ENCODE measurements around the gene ENO3.
"Not testable (repeated sequence)": the region's sequence is repeated elsewhere in the genome, so short reads cannot be mapped to it uniquely, and the experiment has no call there.

ENO3 gene

GRCh38 chr17:4926577-4927335 lies 24.2 kb upstream of the ENO3 start:
- H3K14ac ChIP-seq (ENCODE audit: low read length in 2 of 2); H3K27me3 ChIP-seq (ENCODE audit: control insufficient read depth in 1 of 2, insufficient read depth in 1 of 2, low read length in 2 of 2); H2AFZ ChIP-seq (ENCODE audit: low read depth, low read length); H2BK15ac ChIP-seq (ENCODE audit: low read depth, poor library complexity, severe bottlenecking); H2AK5ac ChIP-seq (ENCODE audit: low read length, severe bottlenecking); H3K4ac ChIP-seq (ENCODE audit: low read depth in 1 of 2, low read length in 2 of 2); H4K8ac ChIP-seq (ENCODE audit: low read length); H3K18ac ChIP-seq (ENCODE audit: low read depth in 1 of 2, low read length in 2 of 2); H3K4me1 ChIP-seq (ENCODE audit: control insufficient read depth, insufficient read depth, low read depth, low read length); H2BK12ac ChIP-seq (ENCODE audit: low read length in 2 of 2); H3K9me3 ChIP-seq (ENCODE audit: control insufficient read depth, low read length); H3K4me2 ChIP-seq (ENCODE audit: low read length, poor library complexity, severe bottlenecking); H3K23ac ChIP-seq (ENCODE audit: low read length in 2 of 2); H3K27ac ChIP-seq (ENCODE audit: low read length, poor library complexity, severe bottlenecking); H3K4me3 ChIP-seq (ENCODE audit: insufficient read depth in 1 of 2, low read depth in 1 of 2, low read length in 2 of 2); H2BK120ac ChIP-seq (ENCODE audit: low read depth, low read length); H4K91ac ChIP-seq (ENCODE audit: low read length); H3K79me1 ChIP-seq (replicated peaks; ENCODE audit: low read length, poor library complexity, severe bottlenecking); DNase-seq; H3K9ac ChIP-seq (ENCODE audit: low read length); H2BK5ac ChIP-seq (ENCODE audit: low read depth, low read length, poor library complexity, severe bottlenecking): not testable (repeated sequence)
- WGBS = 92% methylated on average over 24 of the region's 24 CpGs
- peaks cover 5 to 11% of the 10 kb centered on the region in 2 experiments for H3K36me3 ChIP-seq (ENCODE audit: control insufficient read depth in 1 of 2, insufficient read depth in 2 of 2, low read depth in 1 of 2, low read length in 2 of 2)

GRCh38 chr17:4928881-4929280 lies 22.0 kb upstream of the ENO3 start:
- Histone ChIP-seq H3K18ac (ENCODE audit: low read depth in 1 of 2, low read length in 2 of 2) (no peak overlapping the region), H2BK12ac (ENCODE audit: low read length in 2 of 2) (no peak overlapping the region), H3K79me1 (replicated peaks; ENCODE audit: low read length, poor library complexity, severe bottlenecking) (peaks cover 6% of the 10 kb centered on the region), H2BK15ac (ENCODE audit: low read depth, poor library complexity, severe bottlenecking) (no peak overlapping the region), H3K4me3 (ENCODE audit: insufficient read depth in 1 of 2, low read depth in 1 of 2, low read length in 2 of 2) (no peak overlapping the region), H3K14ac (ENCODE audit: low read length in 2 of 2) (no peak overlapping the region), H3K27me3 (ENCODE audit: control insufficient read depth in 1 of 2, insufficient read depth in 1 of 2, low read length in 2 of 2) (no peaks in the 10 kb centered on the region), H2BK5ac (ENCODE audit: low read depth, low read length, poor library complexity, severe bottlenecking) (no peak overlapping the region), H3K36me3 (ENCODE audit: control insufficient read depth in 1 of 2, insufficient read depth in 2 of 2, low read depth in 1 of 2, low read length in 2 of 2) (peaks cover 11 to 18% of the 10 kb centered on the region in 2 experiments), H2AK5ac (ENCODE audit: low read length, severe bottlenecking) (no peak overlapping the region), H3K23ac (ENCODE audit: low read length in 2 of 2) (no peak overlapping the region), H3K4me2 (ENCODE audit: low read length, poor library complexity, severe bottlenecking) (no peak overlapping the region), H4K91ac (ENCODE audit: low read length) (no peak overlapping the region), H3K4ac (ENCODE audit: low read depth in 1 of 2, low read length in 2 of 2) (no peak overlapping the region), H3K27ac (ENCODE audit: low read length, poor library complexity, severe bottlenecking) (no peak overlapping the region), H2BK120ac (ENCODE audit: low read depth, low read length) (no peak overlapping the region), H3K4me1 (ENCODE audit: control insufficient read depth, insufficient read depth, low read depth, low read length) (peaks cover 4% of the 10 kb centered on the region), H3K9me3 (ENCODE audit: control insufficient read depth, low read length) (no peaks in the 10 kb centered on the region), H3K9ac (ENCODE audit: low read length) (no peak overlapping the region), H2AFZ (ENCODE audit: low read depth, low read length) (no peak overlapping the region), H4K8ac (ENCODE audit: low read length) (no peak overlapping the region)
- 97% methylated on average over 18 of the region's 18 CpGs for WGBS
- DNase-seq = no peak

- H2BK15ac ChIP-seq (ENCODE audit: low read depth, poor library complexity, severe bottlenecking) = no peak within 1 kb of the TSS
- no peak for DNase-seq
- no peak within 1 kb of the TSS for H2BK120ac ChIP-seq (ENCODE audit: low read depth, low read length)
- WGBS = 99% methylated on average over 14 of the region's 14 CpGs
- H3K27ac ChIP-seq (ENCODE audit: low read length, poor library complexity, severe bottlenecking) = no peak within 1 kb of the TSS
- H3K9me3 ChIP-seq (ENCODE audit: control insufficient read depth, low read length) = no peaks in the 10 kb centered on the region
- no peaks in the 10 kb centered on the region for H3K27me3 ChIP-seq (ENCODE audit: control insufficient read depth in 1 of 2, insufficient read depth in 1 of 2, low read length in 2 of 2)
- H4K8ac ChIP-seq (ENCODE audit: low read length) = no peak within 1 kb of the TSS
- no peak within 1 kb of the TSS for H2AFZ ChIP-seq (ENCODE audit: low read depth, low read length)
- H3K4me1 ChIP-seq (ENCODE audit: control insufficient read depth, insufficient read depth, low read depth, low read length) = peaks cover 11% of the 10 kb centered on the region
- H3K23ac ChIP-seq (ENCODE audit: low read length in 2 of 2) = no peak within 1 kb of the TSS
- peaks cover 13% of the 10 kb centered on the region for H3K79me1 ChIP-seq (replicated peaks; ENCODE audit: low read length, poor library complexity, severe bottlenecking)
- peaks cover 28 to 36% of the 10 kb centered on the region in 2 experiments for H3K36me3 ChIP-seq (ENCODE audit: control insufficient read depth in 1 of 2, insufficient read depth in 2 of 2, low read depth in 1 of 2, low read length in 2 of 2)
- H3K4me2 ChIP-seq (ENCODE audit: low read length, poor library complexity, severe bottlenecking) = no peak within 1 kb of the TSS
- no peak within 1 kb of the TSS for H3K9ac ChIP-seq (ENCODE audit: low read length)
- H2AK5ac ChIP-seq (ENCODE audit: low read length, severe bottlenecking) = no peak within 1 kb of the TSS
- H3K4me3 ChIP-seq (ENCODE audit: insufficient read depth in 1 of 2, low read depth in 1 of 2, low read length in 2 of 2) = no peak within 1 kb of the TSS
- H3K14ac ChIP-seq (ENCODE audit: low read length in 2 of 2) = no peak within 1 kb of the TSS
- no peak within 1 kb of the TSS for H3K18ac ChIP-seq (ENCODE audit: low read depth in 1 of 2, low read length in 2 of 2)
- H4K91ac ChIP-seq (ENCODE audit: low read length) = peak within 1 kb of the TSS; percentile 18
- H2BK12ac ChIP-seq (ENCODE audit: low read length in 2 of 2) = no peak within 1 kb of the TSS
- peak within 1 kb of the TSS in 1 of 2 experiments; percentile 53 for H3K4ac ChIP-seq (ENCODE audit: low read depth in 1 of 2, low read length in 2 of 2)
- no peak within 1 kb of the TSS for H2BK5ac ChIP-seq (ENCODE audit: low read depth, low read length, poor library complexity, severe bottlenecking)
Observed at GRCh38 chr17:4931963-4932362, 19.0 kb upstream of the ENO3 start, which contains the start of gene GP1BA. Gene GP1BA (plus strand): TSS chr17:4932277. CDS start chr17:4932605, 328 bp downstream.

- Histone ChIP-seq H3K36me3 (ENCODE audit: control insufficient read depth in 1 of 2, insufficient read depth in 2 of 2, low read depth in 1 of 2, low read length in 2 of 2) (peaks cover 36 to 44% of the 10 kb centered on the region in 2 experiments), H4K8ac (ENCODE audit: low read length) (no peak overlapping the region), H3K9me3 (ENCODE audit: control insufficient read depth, low read length) (no peaks in the 10 kb centered on the region), H3K27me3 (ENCODE audit: control insufficient read depth in 1 of 2, insufficient read depth in 1 of 2, low read length in 2 of 2) (no peaks in the 10 kb centered on the region), H3K14ac (ENCODE audit: low read length in 2 of 2) (no peak overlapping the region), H3K79me1 (replicated peaks; ENCODE audit: low read length, poor library complexity, severe bottlenecking) (peaks cover 19% of the 10 kb centered on the region), H2AK5ac (ENCODE audit: low read length, severe bottlenecking) (no peak overlapping the region), H3K9ac (ENCODE audit: low read length) (no peak overlapping the region), H4K91ac (ENCODE audit: low read length) (peak overlapping the region; percentile 18), H2AFZ (ENCODE audit: low read depth, low read length) (no peak overlapping the region), H3K27ac (ENCODE audit: low read length, poor library complexity, severe bottlenecking) (no peak overlapping the region), H3K4me3 (ENCODE audit: insufficient read depth in 1 of 2, low read depth in 1 of 2, low read length in 2 of 2) (no peak overlapping the region), H3K23ac (ENCODE audit: low read length in 2 of 2) (no peak overlapping the region), H3K4me1 (ENCODE audit: control insufficient read depth, insufficient read depth, low read depth, low read length) (peaks cover 11% of the 10 kb centered on the region), H2BK5ac (ENCODE audit: low read depth, low read length, poor library complexity, severe bottlenecking) (no peak overlapping the region), H2BK120ac (ENCODE audit: low read depth, low read length) (no peak overlapping the region), H2BK15ac (ENCODE audit: low read depth, poor library complexity, severe bottlenecking) (no peak overlapping the region), H3K18ac (ENCODE audit: low read depth in 1 of 2, low read length in 2 of 2) (no peak overlapping the region), H3K4me2 (ENCODE audit: low read length, poor library complexity, severe bottlenecking) (no peak overlapping the region), H3K4ac (ENCODE audit: low read depth in 1 of 2, low read length in 2 of 2) (peak overlapping the region in 1 of 2 experiments; percentile 53), H2BK12ac (ENCODE audit: low read length in 2 of 2) (no peak overlapping the region)
- 94% methylated on average over 12 of the region's 12 CpGs for WGBS
- no peak for DNase-seq
Observed at GRCh38 chr17:4932756-4933155, 18.2 kb upstream of the ENO3 start.

Data from mesenchymal stem cell (in vitro differentiated cells and primary cell).